SKM-1 (cell line): ENCODE measurements around the gene COL10A1.
"Not testable (repeated sequence)": the region's sequence is repeated elsewhere in the genome, so short reads cannot be mapped to it uniquely, and the experiment has no call there.

Source experiments
- DNase-seq: peaks from one replicate; lab custom pipeline; 2025; ENCODE audit not compliant: unreplicated experiment; lab: John Stamatoyannopoulos, UW

COL10A1 gene

GRCh38 chr6:116127771-116128493, 2.0 kb upstream of the COL10A1 start:
- DNase-seq, result no peak

GRCh38 chr6:116120430-116120829, 5.5 kb downstream of the COL10A1 start:
- no peak for DNase-seq

- DNase-seq, result no peak
These were observed 7.3 kb downstream of the COL10A1 start for GRCh38 chr6:116118608-116119007.

- no peak for DNase-seq
These were observed 10.2 kb downstream of the COL10A1 start for GRCh38 chr6:116115781-116116180.

- no peak for DNase-seq
These were observed 12.5 kb downstream of the COL10A1 start for GRCh38 chr6:116113386-116113785.

- no peak for DNase-seq
These were observed 14.1 kb downstream of the COL10A1 start for GRCh38 chr6:116111552-116112528.

GRCh38 chr6:116108836-116109235, 17.1 kb downstream of the COL10A1 start:
- DNase-seq, result no peak

GRCh38 chr6:116106146-116106545, 19.8 kb downstream of the COL10A1 start:
- DNase-seq, result no peak

GRCh38 chr6:116105247-116105646, 20.7 kb downstream of the COL10A1 start:
- no peak for DNase-seq

- DNase-seq, result no peak
These were observed 21.3 kb downstream of the COL10A1 start for GRCh38 chr6:116104636-116105035.

GRCh38 chr6:116102873-116103272, 23.1 kb downstream of the COL10A1 start:
- no peak for DNase-seq

GRCh38 chr6:116101790-116102189, 24.1 kb downstream of the COL10A1 start:
- no peak for DNase-seq

GRCh38 chr6:116101302-116101718, 24.6 kb downstream of the COL10A1 start:
- DNase-seq, result no peak

- peak; percentile 74 for DNase-seq
These were observed 25.3 kb downstream of the COL10A1 start, which contains the start of gene NT5DC1 for GRCh38 chr6:116100419-116101301. Gene NT5DC1, plus strand, starts transcription at chr6:116100853. Its CDS starts 78 bp downstream, at chr6:116100931.

- DNase-seq, result no peak
These were observed 26.9 kb downstream of the COL10A1 start for GRCh38 chr6:116099036-116099435.

- no peak for DNase-seq
These were observed 28.7 kb downstream of the COL10A1 start for GRCh38 chr6:116096979-116097816.

GRCh38 chr6:116096048-116096759, 29.7 kb downstream of the COL10A1 start:
- not testable (repeated sequence) for DNase-seq

- DNase-seq, result no peak
These were observed 31.9 kb downstream of the COL10A1 start for GRCh38 chr6:116094041-116094440.

- no peak for DNase-seq
These were observed 35.7 kb downstream of the COL10A1 start for GRCh38 chr6:116090251-116090650.
